Spleen (tissue), 11 donors: ENCODE data around the gene GLIS1. TPM values are rescaled to one million over a fixed set of nuclear protein-coding genes. Genes with fewer than 3 reads are reported as not detected.

Source experiments
- DNase-seq: peaks from one replicate; pipeline ENCODE4 v3.0.0-alpha.2; 2020
- H3K27ac ChIP-seq, 8 donors: fragments of 200-600 bp; sonication (generic) in 7 of 8; 1 replicate in 4 of 8; 2 replicates in 4 of 8; pipeline versions ENCODE4 v1.5.0 to v1.8.0; 2016 to 2021; ENCODE audit warnings: inconsistent platforms in 4 of 8, mild to moderate bottlenecking in 4 of 8, moderate library complexity in 1 of 8
- H3K27me3 ChIP-seq, 7 donors: fragments of 200-600 bp; sonication (generic) in 6 of 7; replicated peaks in 1 of 7; 1 replicate in 4 of 7; 2 replicates in 3 of 7; pipeline versions ENCODE4 v1.5.0 to v1.8.0; 2016 to 2021; ENCODE audit warnings: inconsistent platforms in 3 of 7, mild to moderate bottlenecking in 1 of 7
- H3K36me3 ChIP-seq, 6 donors: fragments of 200-600 bp; sonication (generic) in 5 of 6; 1 replicate in 4 of 6; 2 replicates in 2 of 6; pipeline versions ENCODE4 v1.5.0 to v1.8.0; 2016 to 2021; ENCODE audit warnings: inconsistent platforms in 2 of 6
- H3K4me1 ChIP-seq, 6 donors: fragments of 200-600 bp; sonication (generic) in 5 of 6; 1 replicate in 3 of 6; 2 replicates in 3 of 6; pipeline versions ENCODE4 v1.5.0 to v1.8.0; 2016 to 2021; ENCODE audit warnings: inconsistent platforms in 3 of 6
- H3K4me3 ChIP-seq, 8 donors: fragments of 200-600 bp; sonication (generic) in 7 of 8; 1 replicate in 4 of 8; 2 replicates in 4 of 8; pipeline versions ENCODE4 v1.5.0 to v1.8.0; 2016 to 2021; ENCODE audit warnings: inconsistent platforms in 4 of 8, mild to moderate bottlenecking in 4 of 8, moderate library complexity in 2 of 8
- H3K9me3 ChIP-seq, 8 donors: fragments of 200-600 bp; sonication (generic) in 7 of 8; 1 replicate in 4 of 8; 2 replicates in 4 of 8; pipeline versions ENCODE4 v1.5.0 to v1.8.0; 2016 to 2021; ENCODE audit warnings: inconsistent platforms in 4 of 8
- POLR2A ChIP-seq, 3 donors: fragments of 450-650 bp; IDR thresholded peaks; one replicate each; pipeline ENCODE4 v1.5.1; 2017; ENCODE audit warnings: antibody characterized with exemption in 3 of 3, mild to moderate bottlenecking in 1 of 3
- POLR2AphosphoS5 ChIP-seq, 3 donors: sonication (generic); formaldehyde crosslinking; IDR thresholded peaks; one replicate each; pipeline ENCODE4 v1.5.1; 2017; ENCODE audit warnings: antibody characterized with exemption in 3 of 3
- WGBS, 5 donors: extraction: QIAGEN DNeasy Blood & Tissue Kit in 3 of 5; methylation state at CpG; one replicate each; pipeline versions ENCODE4 v1.1.5 to v1.1.7; 2013 to 2018; 5-methylcytosine and 5-hydroxymethylcytosine counted together
- intact Hi-C: fragments of 100-400 bp; cut with DNase I; formaldehyde crosslinking; loops from one replicate; pipeline ENCODE4 v1.15.0; 2023; ENCODE audit warnings: low total_unique reads
- polyA plus RNA-seq, 3 donors: library from polyadenylated mRNA; stranded (reverse); fragments of 200-250 nt; gene quantifications; one replicate each; pipeline ENCODE4 v1.2.1, GENCODE V29; 2013
- total RNA-seq, 7 donors: library from RNA; depleted of rRNA in 3 of 7; stranded (reverse); fragments of >200 nt in 3 of 7; fragmentation: NEBNext Ultra II Directional in 4 of 7; extraction: Animal tissue kit (Norgen Biotek cat#: 25700) in 4 of 7; gene quantifications; one replicate each; pipeline versions ENCODE4 v1.1.0 to v1.2.1, GENCODE V29; 2016 to 2021
- TF ChIP-seq, protein P1 (sequence below), 11 experiments: fragments of 200-600 bp in 7 of 11; fragments of 450-650 bp in 4 of 11; sonication (generic) in 4 of 11; IDR thresholded peaks in 8 of 11; conservative IDR thresholded peaks in 3 of 11; 1 replicate in 7 of 11; 2 replicates in 4 of 11; pipeline versions ENCODE4 v1.4.0 to v1.8.0; 2016 to 2021; ENCODE audit warnings: antibody characterized with exemption in 11 of 11, inconsistent platforms in 4 of 11, mild to moderate bottlenecking in 1 of 11
- donor health status: healthy with polysubstance abuse.
- donor health status: DM: no; HTN: no; CAD: no; lungs with moderate emphysema.
- donor health status: DM: no; HTN: no; CAD: no.
- donor health status: Bipolar disorder and iron deficiency.
- donor health status: healthy.
- donor health status: DM: no; HTN: no; CAD: no.
- donor health status: DM: yes; HTN: yes; CAD: no.

The GLIS1 gene
- total and polyA plus RNA-seq, 10 donors = 0.04 to 0.39 (median 0.26) TPM; not detected in 5

DNA sequence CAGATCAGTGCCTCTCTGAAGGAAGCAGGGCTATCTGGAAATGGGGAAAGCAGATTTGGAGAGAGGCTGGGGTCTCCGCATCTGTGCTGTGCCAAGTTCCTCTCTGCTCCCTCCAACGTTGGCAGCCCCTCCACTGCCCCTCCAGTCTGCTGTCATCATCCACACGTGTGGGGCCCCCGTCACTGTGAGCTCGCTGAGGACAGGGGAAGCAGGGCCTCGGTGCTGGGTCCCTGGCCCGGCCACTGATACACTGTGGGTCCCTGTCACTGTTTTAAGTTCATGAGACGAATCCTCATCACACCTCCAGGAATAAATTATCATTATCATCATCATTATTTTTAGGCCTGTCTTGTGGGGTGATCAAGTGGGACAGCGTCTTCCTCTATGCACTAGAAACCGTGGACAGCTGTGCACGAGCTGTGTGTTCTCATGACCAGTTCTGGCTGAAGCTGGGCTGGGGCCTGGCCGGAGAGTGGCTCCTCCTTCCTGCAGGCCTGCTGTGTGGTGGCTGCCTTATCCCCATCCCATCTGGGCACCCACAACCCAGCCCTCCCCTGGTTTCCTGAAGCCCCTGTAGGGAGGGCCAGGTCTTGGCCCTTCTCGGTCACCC lies 227.5 kb downstream of the GLIS1 start:
- H3K27ac ChIP-seq = no peak overlapping the region
- 83 to 91% (median 83%) methylated on average over 13 of the region's 13 CpGs for WGBS, 5 donors
- intact Hi-C loops = no loop called here
- H3K9me3 ChIP-seq = no peaks in the 10 kb centered on the region
- H3K27me3 ChIP-seq = peaks cover 0 to 11% (median 0%) of the 10 kb centered on the region in 7 donors
- H3K4me1 ChIP-seq = no peaks in the 10 kb centered on the region
- no peaks in the 10 kb centered on the region for H3K36me3 ChIP-seq
- H3K4me3 ChIP-seq = no peak overlapping the region
- TF ChIP-seq POLR2A (IDR thresholded peaks at IDR 0.05) (no peak), POLR2AphosphoS5 (IDR thresholded peaks at IDR 0.05) (no peak)
- TF ChIP-seq, protein P1, sequence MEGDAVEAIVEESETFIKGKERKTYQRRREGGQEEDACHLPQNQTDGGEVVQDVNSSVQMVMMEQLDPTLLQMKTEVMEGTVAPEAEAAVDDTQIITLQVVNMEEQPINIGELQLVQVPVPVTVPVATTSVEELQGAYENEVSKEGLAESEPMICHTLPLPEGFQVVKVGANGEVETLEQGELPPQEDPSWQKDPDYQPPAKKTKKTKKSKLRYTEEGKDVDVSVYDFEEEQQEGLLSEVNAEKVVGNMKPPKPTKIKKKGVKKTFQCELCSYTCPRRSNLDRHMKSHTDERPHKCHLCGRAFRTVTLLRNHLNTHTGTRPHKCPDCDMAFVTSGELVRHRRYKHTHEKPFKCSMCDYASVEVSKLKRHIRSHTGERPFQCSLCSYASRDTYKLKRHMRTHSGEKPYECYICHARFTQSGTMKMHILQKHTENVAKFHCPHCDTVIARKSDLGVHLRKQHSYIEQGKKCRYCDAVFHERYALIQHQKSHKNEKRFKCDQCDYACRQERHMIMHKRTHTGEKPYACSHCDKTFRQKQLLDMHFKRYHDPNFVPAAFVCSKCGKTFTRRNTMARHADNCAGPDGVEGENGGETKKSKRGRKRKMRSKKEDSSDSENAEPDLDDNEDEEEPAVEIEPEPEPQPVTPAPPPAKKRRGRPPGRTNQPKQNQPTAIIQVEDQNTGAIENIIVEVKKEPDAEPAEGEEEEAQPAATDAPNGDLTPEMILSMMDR (IDR thresholded peaks at IDR 0.05 in 8 of 11, conservative IDR thresholded peaks at IDR 0.05 in 3 of 11) = no peak
- DNase-seq = no peak

DNA sequence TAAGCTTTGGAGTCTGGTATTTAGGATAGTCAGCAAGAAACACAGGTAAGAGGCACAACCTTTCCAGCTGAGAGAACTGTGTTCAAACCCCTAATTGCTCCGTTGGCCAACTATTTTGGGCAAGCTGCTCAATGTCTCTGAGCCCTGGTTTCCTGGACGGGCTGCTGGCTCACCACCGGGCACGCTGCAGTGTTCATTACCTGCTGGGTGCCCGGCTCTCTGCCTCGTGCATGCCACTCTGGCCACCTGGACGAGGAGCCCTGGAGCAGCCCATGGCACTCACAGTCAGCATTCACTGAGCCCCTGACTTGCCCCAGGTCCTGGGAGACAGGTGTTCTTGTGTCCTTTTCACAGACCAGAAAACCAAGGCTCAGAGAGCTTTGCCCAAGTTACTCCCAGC lies 228.7 kb downstream of the GLIS1 start:
- Histone ChIP-seq H3K36me3 (no peaks in the 10 kb centered on the region), H3K27me3 (peaks cover 0 to 11% (median 0%) of the 10 kb centered on the region in 7 donors), H3K4me3 (no peak overlapping the region), H3K9me3 (no peaks in the 10 kb centered on the region), H3K4me1 (no peaks in the 10 kb centered on the region), H3K27ac (no peak overlapping the region)
- intact Hi-C loops = no loop called here
- no peak for DNase-seq
- TF ChIP-seq POLR2AphosphoS5 (IDR thresholded peaks at IDR 0.05) (no peak), POLR2A (IDR thresholded peaks at IDR 0.05) (no peak)
- TF ChIP-seq, protein P1 (IDR thresholded peaks at IDR 0.05 in 8 of 11, conservative IDR thresholded peaks at IDR 0.05 in 3 of 11) = no peak
- WGBS, 5 donors = 87 to 95% (median 93%) methylated on average over 7 of the region's 7 CpGs

DNA sequence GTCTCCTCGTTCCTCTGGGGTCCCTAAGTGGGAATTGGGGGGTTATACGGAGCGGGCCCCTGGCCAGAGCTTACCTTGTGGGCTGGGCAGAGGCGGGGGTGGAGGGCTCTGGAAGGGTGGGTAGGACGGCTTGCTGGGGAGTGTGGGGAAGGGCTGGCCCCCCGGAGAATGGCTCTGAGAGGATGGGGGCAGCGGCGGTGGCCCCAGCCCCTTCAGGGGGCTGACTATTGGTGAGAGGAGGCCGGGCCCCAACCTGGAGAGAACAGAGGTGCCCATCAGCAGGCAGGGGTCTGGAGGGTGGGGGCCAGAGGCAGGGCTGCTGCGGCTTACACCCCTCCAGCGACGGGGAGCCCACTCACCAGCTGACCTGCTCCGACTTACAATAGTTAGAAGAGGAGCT lies 229.2 kb downstream of the GLIS1 start:
- H3K27ac ChIP-seq = no peak overlapping the region
- no peak for DNase-seq
- 86 to 91% (median 91%) methylated on average over 10 to 13 of the region's 13 CpGs for WGBS, 5 donors
- H3K4me1 ChIP-seq = no peaks in the 10 kb centered on the region
- H3K36me3 ChIP-seq = no peaks in the 10 kb centered on the region
- no peaks in the 10 kb centered on the region for H3K9me3 ChIP-seq
- peaks cover 0 to 11% (median 0%) of the 10 kb centered on the region in 7 donors for H3K27me3 ChIP-seq
- intact Hi-C loops = no loop called here
- TF ChIP-seq, protein P1 (IDR thresholded peaks at IDR 0.05 in 8 of 11, conservative IDR thresholded peaks at IDR 0.05 in 3 of 11) = no peak
- TF ChIP-seq POLR2A (IDR thresholded peaks at IDR 0.05) (no peak), POLR2AphosphoS5 (IDR thresholded peaks at IDR 0.05) (no peak)
- no peak overlapping the region for H3K4me3 ChIP-seq

DNA sequence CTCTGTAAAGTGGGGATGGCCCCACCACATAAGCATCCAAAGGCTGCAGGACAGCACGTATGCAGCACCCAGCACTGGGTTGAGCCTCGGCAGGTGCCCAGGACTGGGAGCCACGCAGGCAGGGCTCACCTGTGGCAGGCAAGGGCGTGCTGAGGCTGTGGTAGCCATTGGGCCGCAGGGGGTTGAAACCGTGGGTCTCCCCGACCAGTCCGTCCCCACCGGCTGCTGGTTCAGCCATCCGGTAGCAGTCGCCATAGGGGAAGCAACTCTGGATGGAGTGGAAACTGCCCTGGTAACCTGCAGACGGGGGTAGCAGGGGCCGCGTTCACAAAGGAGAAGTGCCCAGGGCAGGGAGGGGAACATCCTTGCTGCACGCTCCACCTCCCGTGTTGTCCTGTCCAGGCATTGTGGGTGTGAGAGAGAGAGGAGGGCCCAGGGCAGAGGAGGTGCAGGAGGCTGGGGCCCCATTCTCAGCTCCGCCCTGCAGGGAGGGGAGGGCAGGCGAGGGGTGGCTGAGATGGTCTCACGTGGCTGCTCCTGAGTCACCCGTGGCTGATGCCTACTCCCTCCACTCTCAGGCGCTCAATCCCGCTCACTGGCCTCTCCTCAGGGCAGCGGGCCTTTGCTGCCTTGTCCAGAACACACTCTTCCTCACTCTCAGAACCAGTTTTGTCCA lies 229.8 kb downstream of the GLIS1 start:
- no peaks in the 10 kb centered on the region for H3K9me3 ChIP-seq
- H3K4me1 ChIP-seq = no peaks in the 10 kb centered on the region
- 44 to 55% (median 51%) methylated on average over 9 to 23 of the region's 23 CpGs for WGBS, 5 donors
- intact Hi-C loops = no loop called here
- no peak overlapping the region for H3K4me3 ChIP-seq
- TF ChIP-seq POLR2A (IDR thresholded peaks at IDR 0.05) (no peak), POLR2AphosphoS5 (IDR thresholded peaks at IDR 0.05) (no peak)
- TF ChIP-seq, protein P1 (IDR thresholded peaks at IDR 0.05 in 8 of 11, conservative IDR thresholded peaks at IDR 0.05 in 3 of 11) = no peak
- no peak overlapping the region for H3K27ac ChIP-seq
- peaks cover 0 to 11% (median 0%) of the 10 kb centered on the region in 7 donors for H3K27me3 ChIP-seq
- no peaks in the 10 kb centered on the region for H3K36me3 ChIP-seq
- no peak for DNase-seq
